NT2/D1 (cell line): Measurements from ENCODE around the gene ANKRD28.

ENCODE experiments used
- SUZ12 ChIP-seq: IDR thresholded peaks from 2 replicates; pipeline ENCODE4 v1.6.1; 2011; ENCODE audit not compliant: insufficient read length, insufficient read depth; ENCODE audit errors: extremely low read depth
- ZNF274 ChIP-seq: IDR thresholded peaks from 2 replicates; pipeline ENCODE4 v1.6.1; 2011; ENCODE audit warnings: mild to moderate bottlenecking, low read depth, low read length

GRCh38 chr3:15782429-15782828 is 15.3 kb downstream of the ANKRD28 start:
- TF ChIP-seq SUZ12 (no peak), ZNF274 (no peak)
